GM13977 (cell line): ENCODE measurements around the gene SPACDR.

Source experiments
- DNase-seq: peaks from one replicate; pipeline ENCODE4 v3.0.0; 2012; ENCODE audit warnings: low spot score
- in situ Hi-C: fragments of 300-500 bp; cut with MboI; formaldehyde crosslinking; loops from one replicate; pipeline ENCODE4 v1.12.0; 2022; ENCODE audit warnings: low sequenced_read_pairs, low pct_unique_long_range_greater_than_20kb, mixed read lengths, inconsistent platforms; ENCODE audit not compliant: unreplicated experiment
- TF ChIP-seq, protein P1 (sequence below): IDR thresholded peaks from 2 replicates; pipeline ENCODE4 v1.5.1; 2012; ENCODE audit warnings: mild to moderate bottlenecking, control low read depth; ENCODE audit not compliant: insufficient read depth; ENCODE audit errors: extremely low read depth, missing control alignments

Gene SPACDR

DNA sequence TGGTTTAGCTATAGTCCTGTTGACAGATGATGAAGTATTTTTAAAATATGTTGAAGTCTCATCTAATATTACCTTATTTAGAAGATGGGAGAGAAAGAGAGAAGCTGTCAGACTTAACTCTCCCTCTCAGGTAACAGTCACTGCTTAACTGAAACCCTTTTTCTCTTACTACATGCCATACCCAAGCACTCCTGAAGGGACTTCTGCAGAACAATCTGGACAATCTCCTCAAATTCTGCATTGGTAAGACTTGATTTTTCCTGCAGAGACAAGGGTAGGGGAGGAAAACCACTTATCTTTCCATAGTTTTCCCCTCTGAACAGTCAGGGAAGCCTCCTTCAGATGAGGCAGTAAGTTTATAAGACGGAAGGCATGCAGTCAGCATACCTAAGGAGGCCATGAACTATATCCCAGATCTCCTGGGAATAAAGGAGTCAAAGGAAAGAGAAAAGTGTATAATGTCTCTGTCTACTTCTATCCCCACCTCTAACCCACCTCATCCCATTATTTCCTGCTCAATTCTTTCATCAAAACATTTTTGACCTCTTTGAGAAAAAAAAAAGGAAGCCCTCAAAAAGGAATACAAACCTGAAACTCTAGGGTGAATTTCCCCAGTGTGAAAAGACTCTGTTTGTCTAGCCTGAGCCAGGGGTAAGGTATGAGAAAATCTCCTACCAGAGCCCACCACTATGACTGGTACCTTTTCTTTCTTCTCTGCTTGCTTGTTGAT is 45.0 kb downstream of the SPACDR start:
- TF ChIP-seq, protein P1, sequence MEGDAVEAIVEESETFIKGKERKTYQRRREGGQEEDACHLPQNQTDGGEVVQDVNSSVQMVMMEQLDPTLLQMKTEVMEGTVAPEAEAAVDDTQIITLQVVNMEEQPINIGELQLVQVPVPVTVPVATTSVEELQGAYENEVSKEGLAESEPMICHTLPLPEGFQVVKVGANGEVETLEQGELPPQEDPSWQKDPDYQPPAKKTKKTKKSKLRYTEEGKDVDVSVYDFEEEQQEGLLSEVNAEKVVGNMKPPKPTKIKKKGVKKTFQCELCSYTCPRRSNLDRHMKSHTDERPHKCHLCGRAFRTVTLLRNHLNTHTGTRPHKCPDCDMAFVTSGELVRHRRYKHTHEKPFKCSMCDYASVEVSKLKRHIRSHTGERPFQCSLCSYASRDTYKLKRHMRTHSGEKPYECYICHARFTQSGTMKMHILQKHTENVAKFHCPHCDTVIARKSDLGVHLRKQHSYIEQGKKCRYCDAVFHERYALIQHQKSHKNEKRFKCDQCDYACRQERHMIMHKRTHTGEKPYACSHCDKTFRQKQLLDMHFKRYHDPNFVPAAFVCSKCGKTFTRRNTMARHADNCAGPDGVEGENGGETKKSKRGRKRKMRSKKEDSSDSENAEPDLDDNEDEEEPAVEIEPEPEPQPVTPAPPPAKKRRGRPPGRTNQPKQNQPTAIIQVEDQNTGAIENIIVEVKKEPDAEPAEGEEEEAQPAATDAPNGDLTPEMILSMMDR = no peak
- DNase-seq = no peak
- in situ Hi-C loops = no loop called here

DNA sequence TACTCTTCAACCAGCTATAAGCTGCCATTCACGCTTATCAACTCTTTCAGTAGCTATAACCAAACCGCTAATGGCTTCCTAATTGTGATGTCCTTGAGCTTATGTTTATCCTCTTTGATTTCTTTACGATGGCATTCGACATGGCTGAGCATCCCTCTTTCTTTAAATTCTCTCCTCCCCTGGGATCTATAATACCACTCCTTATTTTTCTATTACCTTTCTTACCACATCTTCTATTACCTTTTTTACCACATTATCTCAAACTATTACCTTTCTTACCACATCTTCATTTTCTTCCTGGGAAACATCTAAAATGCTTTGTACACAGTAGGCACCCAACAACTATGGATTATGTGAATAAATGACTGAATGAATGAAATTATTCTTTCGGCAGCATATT is 48.6 kb downstream of the SPACDR start:
- TF ChIP-seq, protein P1 = no peak
- no peak for DNase-seq
- in situ Hi-C loops = no loop called here

DNA sequence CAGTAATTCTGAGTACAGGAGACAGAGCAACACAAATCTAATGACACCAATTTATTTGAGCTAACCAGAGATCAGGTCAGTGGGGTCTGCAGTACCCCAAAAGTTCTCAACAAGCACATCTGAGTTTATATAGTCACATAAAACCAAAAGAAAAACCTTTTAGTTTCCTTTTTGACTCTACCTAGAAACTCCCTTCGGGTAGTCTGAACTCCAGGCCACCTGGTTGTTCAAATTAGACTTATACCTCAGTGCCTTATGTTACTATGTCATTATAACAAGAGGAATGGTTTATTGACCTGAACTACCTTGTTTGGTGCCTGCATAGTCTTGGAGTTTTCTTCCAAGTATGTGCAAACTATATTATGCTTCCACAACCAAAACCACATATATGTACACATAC is 50.2 kb downstream of the SPACDR start:
- in situ Hi-C loops = no loop called here
- TF ChIP-seq, protein P1 = no peak
- DNase-seq = no peak

GRCh38 chr7:100413346-100413745 is 50.7 kb downstream of the SPACDR start:
- TF ChIP-seq, protein P1 = no peak
- DNase-seq = no peak
- in situ Hi-C loops = no loop called here

- in situ Hi-C loops = no loop called here
- no peak for DNase-seq
- TF ChIP-seq, protein P1 = no peak
These were observed 53.0 kb downstream of the SPACDR start for GRCh38 chr7:100411101-100411500.

GRCh38 chr7:100407285-100408180 is 56.5 kb downstream of the SPACDR start:
- in situ Hi-C loops = no loop called here
- TF ChIP-seq, protein P1 = peak; percentile 75
- DNase-seq = peak; percentile 68
